Endothelial cell of umbilical vein (primary cell): ENCODE measurements around the gene PAN3. TPM values are rescaled to one million over a fixed set of nuclear protein-coding genes. Genes with fewer than 3 reads are reported as not detected.

ENCODE experiments used
- BruUV-seq: library from RNA; stranded (reverse); fragments of 400-500 nt; replicated peaks from 2 replicates; lab custom pipeline; 2021; lab: Mats Ljungman, UMichigan
- CTCF ChIA-PET: fragments of 300-600, 350-600 bp; sonication (Branson Sonifier 250); formaldehyde crosslinking; loops from one replicate; lab custom pipeline; 2021; ENCODE audit warnings: antibody characterized with exemption, inconsistent platforms; lab: Charles Lee
- POLR2A ChIA-PET: fragments of 300-600, 350-600 bp; sonication (Branson Sonifier 250); formaldehyde crosslinking; loops from one replicate; lab custom pipeline; 2021; ENCODE audit warnings: antibody characterized with exemption, inconsistent platforms; lab: Charles Lee
- DNase-seq: peaks from one replicate; pipeline ENCODE4 v3.0.0-alpha.2; 2011; ENCODE audit warnings: low read depth, low spot score
- FAIRE-seq: peaks from 2 replicates; lab custom pipeline; 2011; peaks lifted over from hg19 to GRCh38; lab: Jason Lieb, UNC
- H2AFZ ChIP-seq: 2 replicates; pipeline ENCODE4 v1.6.0; 2012; ENCODE audit warnings: low read depth, low read length, control low read depth, inconsistent platforms
- H3K27ac ChIP-seq: 2 replicates; pipeline ENCODE4 v1.5.1; 2011; ENCODE audit warnings: low read depth, mild to moderate bottlenecking, control low read depth, low read length, moderate library complexity; ENCODE audit not compliant: insufficient read depth
- H3K27me3 ChIP-seq, 2 experiments: 2 replicates each; pipeline versions ENCODE4 v1.6.0 to v1.6.1; 2011; ENCODE audit warnings: low read length in 2 of 2, mixed read lengths in 1 of 2; ENCODE audit not compliant: control insufficient read depth in 2 of 2, insufficient read depth in 2 of 2
- H3K36me3 ChIP-seq, 2 experiments: 2 replicates in 1 of 2; 3 replicates in 1 of 2; pipeline ENCODE4 v1.5.1; 2011; ENCODE audit warnings: low read length in 2 of 2, mild to moderate bottlenecking in 1 of 2, moderate library complexity in 1 of 2; ENCODE audit not compliant: control insufficient read depth in 2 of 2, insufficient read depth in 2 of 2; ENCODE audit errors: extremely low read depth in 1 of 2
- H3K4me1 ChIP-seq: 3 replicates; pipeline ENCODE4 v1.5.1; 2011; ENCODE audit warnings: mild to moderate bottlenecking, low read length; ENCODE audit not compliant: control insufficient read depth, insufficient read depth; ENCODE audit errors: extremely low read depth
- H3K4me2 ChIP-seq: 2 replicates; pipeline ENCODE4 v1.6.1; 2011; ENCODE audit warnings: low read length, control low read depth, mixed read lengths; ENCODE audit not compliant: insufficient read depth
- H3K4me3 ChIP-seq, 3 experiments: fragments of 200-600 bp in 1 of 3; sonication (generic), shearing (Covaris generic) in 1 of 3; replicated peaks in 1 of 3; 2 replicates each; pipeline ENCODE4 v1.5.1; 2011 to 2016; ENCODE audit warnings: control low read depth in 3 of 3, low read length in 3 of 3, mild to moderate bottlenecking in 2 of 3, inconsistent platforms in 1 of 3, low read depth in 1 of 3, moderate library complexity in 1 of 3; ENCODE audit not compliant: insufficient read depth in 1 of 3
- H3K79me2 ChIP-seq: 2 replicates; pipeline ENCODE4 v1.6.0; 2012; ENCODE audit warnings: low read length, inconsistent platforms; ENCODE audit not compliant: control insufficient read depth, insufficient read depth
- H3K9ac ChIP-seq: replicated peaks from 2 replicates; pipeline ENCODE3; 2011; ENCODE audit warnings: low read length, control low read depth; ENCODE audit not compliant: insufficient read depth; ENCODE audit errors: extremely low read depth
- H3K9me1 ChIP-seq: replicated peaks from 3 replicates; pipeline ENCODE4 v1.6.0; 2011; ENCODE audit warnings: mild to moderate bottlenecking, low read length; ENCODE audit not compliant: control insufficient read depth, insufficient read depth; ENCODE audit errors: extremely low read depth
- H3K9me3 ChIP-seq: replicated peaks from 2 replicates; pipeline ENCODE4 v1.5.1; 2012; ENCODE audit warnings: low read length, inconsistent platforms; ENCODE audit not compliant: control insufficient read depth, insufficient read depth
- H4K20me1 ChIP-seq: replicated peaks from 2 replicates; pipeline ENCODE3; 2011; ENCODE audit warnings: mild to moderate bottlenecking, low read length; ENCODE audit not compliant: control insufficient read depth, insufficient read depth; ENCODE audit errors: extremely low read depth
- CTCF ChIP-seq, 2 donors: IDR thresholded peaks; 1 replicate in 1 of 2; 2 replicates in 1 of 2; pipeline ENCODE4 v1.5.1; 2011; ENCODE audit warnings: low read length in 2 of 2, mild to moderate bottlenecking in 2 of 2, moderate library complexity in 2 of 2, control low read depth in 1 of 2, inconsistent platforms in 1 of 2, low read depth in 1 of 2; ENCODE audit not compliant: insufficient read depth in 1 of 2; ENCODE audit errors: extremely low read depth in 1 of 2
- EZH2 ChIP-seq: IDR thresholded peaks from 2 replicates; pipeline ENCODE4 v1.6.1; 2012; ENCODE audit warnings: borderline replicate concordance, low read depth, mild to moderate bottlenecking, moderate library complexity, low read length, inconsistent platforms; ENCODE audit not compliant: severe bottlenecking
- FOS ChIP-seq: IDR thresholded peaks from 2 replicates; pipeline ENCODE4 v1.6.1; 2011; ENCODE audit warnings: mild to moderate bottlenecking, low read length, moderate library complexity, borderline replicate concordance; ENCODE audit not compliant: insufficient read depth
- GATA2 ChIP-seq: IDR thresholded peaks from 2 replicates; pipeline ENCODE4 v1.7.0; 2011; ENCODE audit warnings: low read depth, mild to moderate bottlenecking, moderate library complexity, mixed read lengths, low read length; ENCODE audit not compliant: insufficient read length, insufficient read depth
- JUN ChIP-seq: IDR thresholded peaks from 2 replicates; pipeline ENCODE4 v1.6.1; 2011; ENCODE audit warnings: borderline replicate concordance, low read depth; ENCODE audit not compliant: insufficient read length, insufficient read depth
- MAX ChIP-seq: IDR thresholded peaks from 2 replicates; pipeline ENCODE4 v1.6.1; 2011; ENCODE audit not compliant: insufficient read depth, insufficient read length
- MYC ChIP-seq: IDR thresholded peaks from one replicate; pipeline ENCODE4 v1.6.1; 2011; ENCODE audit warnings: mild to moderate bottlenecking, low read depth, low read length
- POLR2A ChIP-seq: IDR thresholded peaks from 2 replicates; pipeline ENCODE4 v1.6.1; 2012; ENCODE audit warnings: low read depth, mild to moderate bottlenecking, control low read depth, low read length
- POLR2AphosphoS5 ChIP-seq: IDR thresholded peaks from 2 replicates; pipeline ENCODE4 v1.6.1; 2012; ENCODE audit warnings: low read depth, mild to moderate bottlenecking, control low read depth, low read length, moderate library complexity; ENCODE audit not compliant: insufficient read depth
- dilution Hi-C: fragments of 300-500 bp; cut with MboI; formaldehyde crosslinking; loops from one replicate; pipeline ENCODE4 v1.15.0; 2019; ENCODE audit warnings: low sequenced_read_pairs; ENCODE audit not compliant: extremely low pct_ligation_motif_present
- intact Hi-C: fragments of 100-400 bp; cut with micrococcal nuclease; formaldehyde crosslinking; loops from one replicate; pipeline ENCODE4 v1.10.0; 2022
- polyA plus RNA-seq, 4 experiments: library from polyadenylated mRNA; depleted of rRNA in 3 of 4; stranded (reverse) in 3 of 4; unstranded in 1 of 4; fragments of >200 nt; gene quantifications; 2 replicates each; pipeline versions ENCODE4 v1.2.1 to v1.2.3, GENCODE V29; 2011 to 2012; ENCODE audit warnings: missing spikeins in 1 of 4
- total RNA-seq: library from RNA; stranded (reverse); gene quantifications from 2 replicates; pipeline ENCODE4 v1.2.3, GENCODE V29; 2021

The PAN3 gene
- total and polyA plus RNA-seq, 2 donors (not counting 3 experiments of a cell fraction or from before 2014, with no cell fraction given): 8.5 to 31.9 TPM

GRCh38 chr13:28093881-28094280 is 44.5 kb upstream of the PAN3 start:
- intact Hi-C loops (no loop called here), dilution Hi-C loops (no loop called here)
- FAIRE-seq (no peak), DNase-seq (no peak)
- H3K9ac ChIP-seq: no peak overlapping the region
- H3K27ac ChIP-seq: no peak overlapping the region
- H3K9me3 ChIP-seq: no peaks in the 10 kb centered on the region
- no peaks in the 10 kb centered on the region for H3K9me1 ChIP-seq
- TF ChIP-seq GATA2: no peak
- no peaks in the 10 kb centered on the region for H3K36me3 ChIP-seq
- no peak overlapping the region for H3K4me3 ChIP-seq
- no TSS peak for BruUV-seq
- no peaks in the 10 kb centered on the region for H3K79me2 ChIP-seq
- ChIA-PET POLR2A (no interaction called here), CTCF (no interaction called here)
- H2AFZ ChIP-seq: no peak overlapping the region
- peaks cover 23 to 42% of the 10 kb centered on the region in 2 experiments for H3K27me3 ChIP-seq
- H3K4me1 ChIP-seq: no peaks in the 10 kb centered on the region
- no peaks in the 10 kb centered on the region for H4K20me1 ChIP-seq
- no peak overlapping the region for H3K4me2 ChIP-seq

GRCh38 chr13:28094306-28094705 is 44.0 kb upstream of the PAN3 start:
- no peak overlapping the region for H2AFZ ChIP-seq
- no peak for FAIRE-seq

More at GRCh38 chr13:28094306-28094705, 44.0 kb upstream of the PAN3 start:
- H3K4me1 ChIP-seq: no peaks in the 10 kb centered on the region
- DNase-seq: no peak
- BruUV-seq: no TSS peak
- H3K9me3 ChIP-seq: no peaks in the 10 kb centered on the region
- no peaks in the 10 kb centered on the region for H3K36me3 ChIP-seq
- H3K79me2 ChIP-seq: no peaks in the 10 kb centered on the region
- intact Hi-C loops (no loop called here), dilution Hi-C loops (no loop called here)
- TF ChIP-seq MAX: no peak
- TF ChIP-seq MYC: no peak
- no peak for TF ChIP-seq POLR2AphosphoS5
- no peak for TF ChIP-seq EZH2
- no peak for TF ChIP-seq CTCF (IDR thresholded peaks at IDR 0.05; ENCODE audit: extremely low read depth in 1 of 2, insufficient read depth in 1 of 2, low read depth in 1 of 2, low read length in 2 of 2)
- TF ChIP-seq JUN: no peak
- TF ChIP-seq GATA2: no peak
- TF ChIP-seq POLR2A: no peak
- TF ChIP-seq FOS: no peak
- H3K9me1 ChIP-seq: no peaks in the 10 kb centered on the region
- H3K4me3 ChIP-seq: no peak overlapping the region
- H3K9ac ChIP-seq: no peak overlapping the region
- no peak overlapping the region for H3K27ac ChIP-seq
- no peak overlapping the region for H3K4me2 ChIP-seq
- peaks cover 26 to 46% of the 10 kb centered on the region in 2 experiments for H3K27me3 ChIP-seq
- no peaks in the 10 kb centered on the region for H4K20me1 ChIP-seq
- ChIA-PET POLR2A (no interaction called here), CTCF (no interaction called here)
